GM23248 (cell line): ENCODE results near the gene SLC29A1.

ENCODE experiments used
- EZH2 ChIP-seq: fragments of 200-600 bp; sonication (generic); IDR thresholded peaks from 2 replicates; pipeline ENCODE4 v1.6.1; 2018; ENCODE audit warnings: antibody characterized with exemption, mild to moderate bottlenecking; ENCODE audit not compliant: insufficient read depth, poor library complexity, severe bottlenecking
- EZH2phosphoT487 ChIP-seq: fragments of 200-600 bp; sonication (generic); IDR thresholded peaks from 2 replicates; pipeline ENCODE4 v1.6.1; 2018; ENCODE audit warnings: antibody characterized with exemption, moderate library complexity, mild to moderate bottlenecking, low read depth; ENCODE audit not compliant: insufficient read depth

GRCh38 chr6:44276667-44277640 is 53.6 kb downstream of the SLC29A1 start:
- TF ChIP-seq EZH2phosphoT487: no peak
- TF ChIP-seq EZH2: no peak
